Chondrocyte (in vitro differentiated cells): ENCODE measurements around the gene SRCAP. TPM values are rescaled to one million over a fixed set of nuclear protein-coding genes. Genes with fewer than 3 reads are reported as not detected.
A peak's percentile ranks its signal among the peaks of the same experiment; 100 is the strongest.

Experiments
- DNase-seq: peaks from one replicate; pipeline ENCODE4 v3.0.0; 2021; ENCODE audit warnings: mixed read lengths, low spot score
- H3K27ac Mint-ChIP-seq: one replicate; pipeline ENCODE4 v1.8.0; 2021; ENCODE audit warnings: mild to moderate bottlenecking, moderate library complexity, mixed read lengths; ENCODE audit not compliant: unreplicated experiment
- H3K27me3 Mint-ChIP-seq: 2 replicates; pipeline ENCODE4 v1.8.0; 2021; ENCODE audit warnings: low read depth, mixed read lengths
- H3K36me3 Mint-ChIP-seq: 2 replicates; pipeline ENCODE4 v1.8.0; 2021; ENCODE audit warnings: low read depth, mixed read lengths
- H3K4me1 Mint-ChIP-seq: 2 replicates; pipeline ENCODE4 v1.8.0; 2021; ENCODE audit warnings: low read depth, mild to moderate bottlenecking, mixed read lengths
- H3K4me3 Mint-ChIP-seq: one replicate; pipeline ENCODE4 v1.8.0; 2021; ENCODE audit warnings: mild to moderate bottlenecking, moderate library complexity, mixed read lengths; ENCODE audit not compliant: unreplicated experiment
- H3K9me3 Mint-ChIP-seq: 2 replicates; pipeline ENCODE4 v1.8.0; 2021; ENCODE audit warnings: low read depth, mixed read lengths
- CTCF ChIP-seq: fragments of 200-600 bp; sonication (generic); IDR thresholded peaks from 2 replicates; pipeline ENCODE4 v1.5.0; 2021; ENCODE audit warnings: antibody characterized with exemption, mild to moderate bottlenecking, moderate library complexity
- total RNA-seq: library from RNA; stranded (reverse); gene quantifications from 3 replicates; pipeline ENCODE4 v1.2.1, GENCODE V29; 2021

SRCAP gene
- total RNA-seq, 1 donor from 2014 or later, result 49.2 TPM

- H3K4me1 Mint-ChIP-seq, result peaks cover 23% of the 10 kb centered on the region
- no peak for TF ChIP-seq CTCF
- peaks cover 37% of the 10 kb centered on the region for H3K36me3 Mint-ChIP-seq
- no peak overlapping the region for H3K4me3 Mint-ChIP-seq
- no peaks in the 10 kb centered on the region for H3K27me3 Mint-ChIP-seq
- H3K27ac Mint-ChIP-seq, result peak overlapping the region; percentile 49
- no peak for DNase-seq
- no peaks in the 10 kb centered on the region for H3K9me3 Mint-ChIP-seq
Measured at GRCh38 chr16:30738984-30739951, 40.3 kb downstream of the SRCAP start.

DNA sequence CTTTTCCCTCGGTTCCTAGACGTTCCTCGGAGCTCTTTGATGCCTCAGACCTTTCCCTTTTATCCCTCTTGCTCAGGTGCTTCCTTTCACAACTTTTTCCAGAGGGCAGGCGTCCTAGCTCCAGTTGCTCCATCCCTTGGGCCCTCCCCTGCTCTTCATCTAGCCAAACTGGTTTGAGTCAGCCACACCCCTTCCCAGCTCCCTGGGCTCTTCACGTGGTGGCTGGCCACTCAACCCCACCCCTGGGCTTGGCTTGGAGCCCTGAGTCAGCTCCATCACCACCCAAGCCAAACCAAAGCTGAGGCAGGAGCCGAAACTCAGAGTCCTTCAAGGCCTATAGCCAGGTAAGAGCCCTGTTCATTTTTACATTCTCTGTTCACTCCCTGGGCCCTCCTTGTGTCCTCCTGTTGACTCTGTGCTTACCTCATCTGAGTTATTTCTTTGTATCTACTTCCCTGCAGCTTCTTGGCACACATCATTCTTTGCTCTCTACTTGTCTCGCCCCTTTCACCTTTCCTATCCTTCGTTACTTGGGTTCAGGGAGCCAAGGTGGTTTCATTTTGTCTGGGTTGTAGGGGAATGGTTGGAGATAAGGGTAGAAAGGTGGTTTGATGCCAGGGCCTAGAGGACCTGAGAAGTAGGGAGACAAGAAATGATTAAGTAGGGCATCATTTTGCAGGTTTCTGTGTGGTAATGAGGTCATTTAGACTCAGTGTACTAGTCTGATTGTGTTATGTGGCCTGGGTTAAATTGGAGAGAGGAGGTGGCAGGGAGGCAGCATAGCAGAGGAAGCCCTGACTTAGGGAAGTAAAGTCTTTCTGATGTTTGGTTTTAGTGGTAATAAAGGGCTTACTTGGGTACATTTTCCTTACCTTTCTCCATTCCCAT is 41.6 kb downstream of the SRCAP start:
- peaks cover 36% of the 10 kb centered on the region for H3K36me3 Mint-ChIP-seq
- no peak overlapping the region for H3K4me3 Mint-ChIP-seq
- H3K4me1 Mint-ChIP-seq, result peaks cover 23% of the 10 kb centered on the region

DNA sequence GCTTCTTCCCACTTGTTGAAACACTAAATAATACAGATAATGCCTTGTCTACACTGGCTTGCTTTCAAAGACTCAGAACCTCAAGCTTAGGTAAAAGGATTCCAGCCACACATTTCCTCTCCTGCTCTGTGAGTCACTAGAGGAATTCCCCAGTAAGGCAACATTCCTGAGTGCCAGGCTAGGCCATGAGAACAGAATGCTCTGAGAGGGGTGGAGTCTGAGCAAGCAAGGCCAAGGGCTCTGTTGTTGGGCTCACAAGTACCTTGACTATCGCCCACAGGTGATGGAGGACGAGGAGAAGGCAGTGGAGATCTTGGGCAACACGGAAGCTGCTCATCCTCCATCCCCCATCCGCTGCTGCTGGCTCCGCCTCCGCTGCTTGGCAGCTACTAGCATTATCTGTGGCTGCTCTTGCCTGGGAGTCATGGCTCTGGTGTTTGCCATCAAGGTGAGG is 42.5 kb downstream of the SRCAP start:
- DNase-seq, result no peak
- no peaks in the 10 kb centered on the region for H3K27me3 Mint-ChIP-seq
- no peak overlapping the region for H3K4me3 Mint-ChIP-seq
- H3K36me3 Mint-ChIP-seq, result peaks cover 32% of the 10 kb centered on the region
- peaks cover 23% of the 10 kb centered on the region for H3K4me1 Mint-ChIP-seq
- H3K9me3 Mint-ChIP-seq, result no peaks in the 10 kb centered on the region
- no peak for TF ChIP-seq CTCF
- peak overlapping the region; percentile 88 for H3K27ac Mint-ChIP-seq

More for the DNA sequence above, 41.6 kb downstream of the SRCAP start:
- DNase-seq, result no peak
- H3K27me3 Mint-ChIP-seq, result no peaks in the 10 kb centered on the region
- no peak for TF ChIP-seq CTCF
- H3K27ac Mint-ChIP-seq, result peak overlapping the region; percentile 88
- no peaks in the 10 kb centered on the region for H3K9me3 Mint-ChIP-seq

- TF ChIP-seq CTCF, result no peak
- no peak overlapping the region for H3K27ac Mint-ChIP-seq
- no peak for DNase-seq
- peaks cover 34% of the 10 kb centered on the region for H3K4me1 Mint-ChIP-seq
- no peaks in the 10 kb centered on the region for H3K27me3 Mint-ChIP-seq
- H3K9me3 Mint-ChIP-seq, result no peaks in the 10 kb centered on the region
- no peak overlapping the region for H3K4me3 Mint-ChIP-seq
- H3K36me3 Mint-ChIP-seq, result peaks cover 22% of the 10 kb centered on the region
Measured at GRCh38 chr16:30743716-30744115, 44.7 kb downstream of the SRCAP start.

DNA sequence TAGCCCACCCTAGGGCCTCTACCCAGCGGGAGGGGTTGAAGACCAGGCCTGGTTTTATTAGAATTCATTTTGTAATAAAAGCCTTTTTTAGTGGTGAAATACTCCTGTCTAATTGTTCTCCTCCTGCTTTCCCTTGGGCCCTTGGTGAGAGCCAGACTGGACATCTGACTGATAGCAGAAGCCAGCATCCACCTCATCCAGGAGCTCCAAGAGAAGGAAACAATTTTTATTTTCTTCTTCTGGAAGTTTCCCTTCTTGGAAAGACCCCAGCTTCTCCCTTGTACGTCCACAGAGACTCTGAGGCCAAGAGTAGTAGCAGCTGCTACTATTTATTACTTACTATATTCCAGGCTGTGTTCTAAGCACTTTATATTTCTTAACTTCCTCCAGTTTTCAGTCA is 45.2 kb downstream of the SRCAP start:
- no peak overlapping the region for H3K27ac Mint-ChIP-seq
- peaks cover 19% of the 10 kb centered on the region for H3K36me3 Mint-ChIP-seq
- H3K4me1 Mint-ChIP-seq, result peaks cover 37% of the 10 kb centered on the region
- no peak for TF ChIP-seq CTCF
- H3K9me3 Mint-ChIP-seq, result no peaks in the 10 kb centered on the region
- DNase-seq, result no peak
- H3K27me3 Mint-ChIP-seq, result no peaks in the 10 kb centered on the region
- no peak overlapping the region for H3K4me3 Mint-ChIP-seq
